ENCODE results near the gene ITK. TPM values are rescaled to one million over a fixed set of nuclear protein-coding genes. Genes with fewer than 3 reads are reported as not detected.

ITK gene
- total RNA-seq, 3 donors from 2014 or later: 3.3 to 4.4 (median 3.4) TPM

DNA sequence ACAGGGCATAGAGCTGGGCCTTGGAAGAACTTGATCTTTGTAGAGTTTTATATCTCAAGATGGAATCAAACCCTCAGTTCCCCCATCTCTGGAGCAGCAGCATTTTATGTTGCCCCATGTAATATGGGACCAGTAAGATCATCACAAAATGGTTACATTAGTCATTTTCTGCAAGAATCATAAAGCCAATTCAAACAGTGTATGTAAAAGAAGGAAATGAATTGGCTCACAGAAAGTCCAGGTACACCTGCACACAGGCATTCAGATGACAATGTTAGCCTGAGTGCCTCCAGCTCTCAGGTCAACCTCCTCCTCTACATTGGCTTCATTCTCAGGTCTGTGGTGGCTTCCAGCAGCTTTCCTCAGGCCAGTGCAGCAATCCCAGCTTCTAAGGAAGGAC is 120.4 kb downstream of the ITK start:
- H3K36me3 ChIP-seq: no peaks in the 10 kb centered on the region
- intact Hi-C loops (cut with DNase I; ENCODE audit: low total_unique reads): loop anchor here (10.0 kb wide), 1 partner anchor 344 kb away; no protein-coding TSS in a partner anchor
- H3K4me1 ChIP-seq: no peaks in the 10 kb centered on the region
- DNase-seq (ENCODE audit: low spot score in 2 of 2): no peak
- no peak overlapping the region for H3K27ac ChIP-seq
- no peaks in the 10 kb centered on the region for H3K9me3 ChIP-seq
- no peaks in the 10 kb centered on the region for H3K27me3 ChIP-seq
- TF ChIP-seq, protein P1, sequence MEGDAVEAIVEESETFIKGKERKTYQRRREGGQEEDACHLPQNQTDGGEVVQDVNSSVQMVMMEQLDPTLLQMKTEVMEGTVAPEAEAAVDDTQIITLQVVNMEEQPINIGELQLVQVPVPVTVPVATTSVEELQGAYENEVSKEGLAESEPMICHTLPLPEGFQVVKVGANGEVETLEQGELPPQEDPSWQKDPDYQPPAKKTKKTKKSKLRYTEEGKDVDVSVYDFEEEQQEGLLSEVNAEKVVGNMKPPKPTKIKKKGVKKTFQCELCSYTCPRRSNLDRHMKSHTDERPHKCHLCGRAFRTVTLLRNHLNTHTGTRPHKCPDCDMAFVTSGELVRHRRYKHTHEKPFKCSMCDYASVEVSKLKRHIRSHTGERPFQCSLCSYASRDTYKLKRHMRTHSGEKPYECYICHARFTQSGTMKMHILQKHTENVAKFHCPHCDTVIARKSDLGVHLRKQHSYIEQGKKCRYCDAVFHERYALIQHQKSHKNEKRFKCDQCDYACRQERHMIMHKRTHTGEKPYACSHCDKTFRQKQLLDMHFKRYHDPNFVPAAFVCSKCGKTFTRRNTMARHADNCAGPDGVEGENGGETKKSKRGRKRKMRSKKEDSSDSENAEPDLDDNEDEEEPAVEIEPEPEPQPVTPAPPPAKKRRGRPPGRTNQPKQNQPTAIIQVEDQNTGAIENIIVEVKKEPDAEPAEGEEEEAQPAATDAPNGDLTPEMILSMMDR (IDR thresholded peaks at IDR 0.05): no peak
- TF ChIP-seq POLR2A (IDR thresholded peaks at IDR 0.05) (no peak), POLR2AphosphoS5 (IDR thresholded peaks at IDR 0.05) (no peak)
- no peak overlapping the region for H3K4me3 ChIP-seq

- no peak overlapping the region for H3K4me3 ChIP-seq
- no peak overlapping the region for H3K27ac ChIP-seq
- DNase-seq (ENCODE audit: low spot score in 2 of 2): no peak
- no peaks in the 10 kb centered on the region for H3K36me3 ChIP-seq
- no peaks in the 10 kb centered on the region for H3K27me3 ChIP-seq
- TF ChIP-seq POLR2AphosphoS5 (IDR thresholded peaks at IDR 0.05): no peak
- no peak for TF ChIP-seq POLR2A (IDR thresholded peaks at IDR 0.05)
- TF ChIP-seq, protein P1 (IDR thresholded peaks at IDR 0.05): no peak
- no peaks in the 10 kb centered on the region for H3K4me1 ChIP-seq
- intact Hi-C loops (cut with DNase I; ENCODE audit: low total_unique reads): loop anchor here (10.0 kb wide), 1 partner anchor 342 kb away; no protein-coding TSS in a partner anchor
- no peaks in the 10 kb centered on the region for H3K9me3 ChIP-seq
Observed at GRCh38 chr5:157303023-157303422, 122.4 kb downstream of the ITK start.

DNA sequence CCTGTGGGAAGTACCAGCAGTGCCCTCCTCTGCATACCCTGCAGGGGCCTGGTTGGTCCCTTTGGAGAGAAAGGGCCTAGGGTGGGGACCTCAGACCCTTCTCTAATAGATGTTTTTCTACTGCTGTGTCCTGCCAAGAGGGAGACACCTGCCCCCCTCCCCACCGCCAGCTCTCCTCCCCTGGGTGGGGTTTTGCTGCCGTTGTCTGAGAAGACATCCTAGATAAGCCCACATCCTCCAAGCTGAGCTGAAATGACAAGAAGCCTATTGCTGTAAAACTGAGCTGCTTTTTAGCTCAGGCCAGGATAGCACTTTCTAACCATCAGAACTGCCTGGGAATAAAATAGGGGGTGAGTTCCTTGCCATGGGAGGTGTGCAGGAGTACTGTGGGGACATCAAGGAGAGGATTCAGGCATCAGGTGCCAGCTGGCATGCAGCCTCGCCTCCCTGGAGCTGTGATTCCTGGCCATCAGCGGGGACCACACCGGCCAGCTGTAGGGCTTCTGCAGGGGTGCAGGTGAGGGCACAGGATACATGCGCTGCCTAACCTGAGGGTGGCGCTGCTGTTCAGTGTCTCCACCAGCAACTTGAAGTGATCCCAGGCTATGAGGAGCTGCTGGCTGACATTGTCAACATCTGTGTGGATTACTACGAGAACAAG is 123.2 kb downstream of the ITK start:
- Histone ChIP-seq H3K9me3 (no peaks in the 10 kb centered on the region), H3K4me3 (no peak overlapping the region), H3K4me1 (no peaks in the 10 kb centered on the region), H3K27me3 (no peaks in the 10 kb centered on the region), H3K36me3 (no peaks in the 10 kb centered on the region), H3K27ac (no peak overlapping the region)
- DNase-seq (ENCODE audit: low spot score in 2 of 2): no peak
- intact Hi-C loops (cut with DNase I; ENCODE audit: low total_unique reads): loop anchor here (10.0 kb wide), 1 partner anchor 341 kb away; no protein-coding TSS in a partner anchor
- TF ChIP-seq POLR2AphosphoS5 (IDR thresholded peaks at IDR 0.05) (no peak), POLR2A (IDR thresholded peaks at IDR 0.05) (no peak)
- TF ChIP-seq, protein P1 (IDR thresholded peaks at IDR 0.05): no peak

Other genes starting within 250 kb of the ITK start
- gene TIMD4, start 217.6 kb upstream of the ITK start, total RNA-seq: 1 to 10 TPM in 1 of 3 donors, under 1 TPM in 1, not detected in 1; 0.88 to 2.4 TPM
- 1 to 10 TPM in 1 of 3 donors, under 1 TPM in 1, not detected in 1; 0.44 to 2.9 TPM for gene HAVCR1, start 121.7 kb upstream of the ITK start, total RNA-seq
- 10 to 100 TPM; 10.8 to 26.6 (median 13.3) TPM for gene HAVCR2, start 71.8 kb upstream of the ITK start, total RNA-seq
- gene MED7, start 38.0 kb upstream of the ITK start, total RNA-seq: 10 to 100 TPM; 12.2 to 15.5 (median 14.4) TPM
- not detected for gene GARIN3, start 14.6 kb upstream of the ITK start, total RNA-seq
- 10 to 100 TPM in 2 of 3 donors, 1 to 10 TPM in 1; 6.2 to 15.5 (median 12.1) TPM for gene CYFIP2, start 85.3 kb downstream of the ITK start, total RNA-seq

All from breast epithelium (tissue), 4 donors.